ACHN (cell line): ENCODE measurements around the gene AQP3.
"Not testable (repeated sequence)": the region's sequence is repeated elsewhere in the genome, so short reads cannot be mapped to it uniquely, and the experiment has no call there.

Experiments used
- DNase-seq: peaks from one replicate; pipeline ENCODE4 v3.0.0-alpha.2; 2015
- in situ Hi-C: cut with HindIII; loops from 2 replicates; pipeline ENCODE4 v1.10.0; 2017; ENCODE audit warnings: low sequenced_read_pairs, low pct_ligation_motif_present, low pct_unique_long_range_greater_than_20kb

AQP3 gene

GRCh38 chr9:33397801-33398200 lies 49.6 kb downstream of the AQP3 start:
- DNase-seq, in situ Hi-C loops: not testable (repeated sequence)

DNA sequence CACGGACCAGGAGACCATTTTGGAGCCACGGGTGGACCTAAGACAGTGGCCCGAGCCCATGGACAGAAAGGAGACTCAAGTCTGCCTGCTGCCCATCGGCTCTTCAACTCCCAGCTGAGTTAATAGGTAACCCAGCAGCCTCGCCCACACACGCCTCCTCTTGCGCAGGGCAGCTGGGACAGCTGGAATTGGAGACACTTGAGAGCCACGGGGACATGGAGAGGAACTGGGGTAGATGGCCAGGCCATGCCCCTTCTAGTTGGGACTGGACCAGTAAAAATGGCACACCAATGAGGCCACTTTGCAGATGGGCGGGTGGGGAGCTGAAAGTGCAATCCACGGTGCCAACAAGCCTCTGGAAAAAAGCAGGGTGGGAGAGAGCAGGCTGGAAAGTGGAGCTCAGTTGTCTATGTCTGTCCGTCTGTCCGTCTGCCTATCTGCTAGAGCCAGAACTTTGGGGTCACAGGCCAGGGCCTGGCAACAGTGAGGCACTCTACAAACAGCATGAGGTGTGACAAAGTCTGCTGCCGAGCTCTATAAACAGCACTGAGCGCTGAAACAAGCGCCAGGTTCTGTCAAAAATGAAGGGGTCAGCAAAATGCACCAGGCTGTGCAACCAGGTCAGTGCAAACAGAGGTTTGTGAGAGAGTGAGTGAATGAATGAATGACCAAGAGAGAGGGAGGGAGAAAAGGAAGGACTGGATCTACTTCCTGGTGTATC lies 52.1 kb downstream of the AQP3 start:
- in situ Hi-C loops = not testable (repeated sequence)

DNA sequence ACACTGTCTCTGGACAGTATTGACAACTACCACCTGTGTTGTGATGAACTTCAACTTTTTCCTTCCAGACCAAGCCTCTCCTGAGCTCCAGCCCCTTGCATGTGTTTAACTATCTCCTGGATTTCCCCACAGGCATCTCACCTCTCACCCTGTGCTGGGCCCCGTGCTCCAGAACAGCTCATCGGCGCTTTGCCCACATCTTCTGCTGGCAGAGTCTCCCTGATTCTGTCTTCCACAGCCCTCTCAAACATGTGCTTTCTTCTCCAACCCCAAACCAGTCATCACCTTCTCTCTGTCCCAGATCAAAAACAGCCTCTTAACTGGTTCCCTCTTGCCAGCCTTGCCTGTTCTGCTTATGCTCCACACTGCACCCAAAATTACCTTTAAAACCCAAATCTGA lies 53.4 kb downstream of the AQP3 start:
- in situ Hi-C loops, DNase-seq: not testable (repeated sequence)

More for the DNA sequence above, 52.1 kb downstream of the AQP3 start:
- not testable (repeated sequence) for DNase-seq

DNA sequence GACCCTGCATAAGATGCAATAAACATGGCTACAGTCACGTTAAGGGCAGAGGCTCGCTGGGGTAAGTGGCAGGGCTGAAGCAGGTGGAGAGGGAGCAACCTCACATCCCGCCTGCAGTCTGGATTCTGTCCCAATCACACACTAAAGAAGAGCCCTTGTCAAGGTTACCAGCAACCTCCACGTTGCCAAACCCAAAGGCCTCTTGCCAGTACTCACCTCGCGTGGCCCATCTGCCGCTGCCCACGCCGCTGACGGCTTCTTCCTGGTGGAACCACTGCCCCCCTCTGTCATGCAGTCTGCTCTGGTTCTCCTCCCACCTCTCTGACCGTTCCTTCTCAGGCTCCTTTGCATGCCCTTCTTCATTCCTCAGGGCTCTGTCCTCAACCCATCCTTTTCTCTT lies 53.8 kb downstream of the AQP3 start:
- DNase-seq = no peak
- in situ Hi-C loops = no loop called here

DNA sequence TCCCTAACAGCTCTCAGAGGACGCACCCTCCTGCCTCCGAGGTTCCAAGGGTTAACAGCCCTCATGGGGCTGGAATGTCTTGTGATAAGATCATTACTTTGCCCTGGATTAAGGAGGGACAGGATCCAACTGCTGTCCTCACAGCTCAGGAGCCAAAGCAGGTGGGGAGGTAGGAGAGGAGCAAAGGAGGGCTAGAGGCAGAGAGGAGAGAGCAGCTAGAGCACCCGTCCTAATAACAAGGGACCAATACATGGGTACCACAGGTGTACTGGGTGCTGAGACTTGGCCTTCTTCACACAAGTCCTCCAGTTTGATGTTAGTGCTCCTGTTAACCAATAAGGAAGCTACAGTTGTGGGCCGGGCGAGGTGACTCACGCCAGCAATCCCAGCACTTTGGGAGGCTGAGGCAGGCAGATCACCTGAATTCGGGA lies 54.8 kb downstream of the AQP3 start:
- DNase-seq, in situ Hi-C loops: not testable (repeated sequence)
